CD4-positive, alpha-beta T cell treated with Interleukin-15 for 1 hour (primary cell): Measurements from ENCODE around the gene TMEM150A.
"Not testable (repeated sequence)": the region's sequence is repeated elsewhere in the genome, so short reads cannot be mapped to it uniquely, and the experiment has no call there.

Experiments
- DNase-seq: peaks from one replicate; pipeline ENCODE4 v3.0.0-alpha.2; 2020

Gene TMEM150A

GRCh38 chr2:85592299-85592698 lies 10.2 kb downstream of the TMEM150A start:
- DNase-seq, result not testable (repeated sequence)

GRCh38 chr2:85591563-85591962 lies 10.9 kb downstream of the TMEM150A start:
- DNase-seq, result no peak

- DNase-seq, result no peak
These were observed 11.5 kb downstream of the TMEM150A start for GRCh38 chr2:85590950-85591349.

- DNase-seq, result no peak
These were observed 12.3 kb downstream of the TMEM150A start for GRCh38 chr2:85589982-85590791.

GRCh38 chr2:85589181-85589580 lies 13.3 kb downstream of the TMEM150A start:
- DNase-seq, result no peak

GRCh38 chr2:85588645-85589044 lies 13.9 kb downstream of the TMEM150A start:
- DNase-seq, result no peak

GRCh38 chr2:85588236-85588635 lies 14.3 kb downstream of the TMEM150A start:
- DNase-seq, result no peak

GRCh38 chr2:85585781-85586105 lies 16.8 kb downstream of the TMEM150A start:
- no peak for DNase-seq

GRCh38 chr2:85584857-85585780 lies 17.4 kb downstream of the TMEM150A start:
- no peak for DNase-seq

GRCh38 chr2:85584354-85584856 lies 18.1 kb downstream of the TMEM150A start, which contains the start of gene VAMP5:
VAMP5 (plus strand) TSS chr2:85584431; CDS start chr2:85584491, 60 bp downstream.
- no peak for DNase-seq

- peak; percentile 27 for DNase-seq
These were observed 18.7 kb downstream of the TMEM150A start for GRCh38 chr2:85583667-85584353.

- DNase-seq, result no peak
These were observed 20.0 kb downstream of the TMEM150A start for GRCh38 chr2:85582492-85582891.

GRCh38 chr2:85580206-85580605 lies 22.3 kb downstream of the TMEM150A start:
- DNase-seq, result no peak

- DNase-seq, result no peak
These were observed 23.1 kb downstream of the TMEM150A start for GRCh38 chr2:85579266-85579935.

- peak; percentile 57 for DNase-seq
These were observed 24.0 kb downstream of the TMEM150A start for GRCh38 chr2:85578243-85579180.

GRCh38 chr2:85577386-85578242 lies 24.9 kb downstream of the TMEM150A start, which contains the start of gene VAMP8:
VAMP8 (plus strand) TSS chr2:85577586; CDS start chr2:85577647, 61 bp downstream.
- peak; percentile 54 for DNase-seq

GRCh38 chr2:85577063-85577385 lies 25.5 kb downstream of the TMEM150A start:
- no peak for DNase-seq

- no peak for DNase-seq
These were observed 26.8 kb downstream of the TMEM150A start for GRCh38 chr2:85575739-85576138.

- no peak for DNase-seq
These were observed 36.2 kb downstream of the TMEM150A start for GRCh38 chr2:85566265-85566664.

- DNase-seq, result peak; percentile 28
These were observed 38.3 kb downstream of the TMEM150A start for GRCh38 chr2:85564144-85564563.
